ENCODE data around the gene LTBP1. TPM values are rescaled to one million over a fixed set of nuclear protein-coding genes. Genes with fewer than 3 reads are reported as not detected.

Gene LTBP1
- total RNA-seq, 2 donors from 2014 or later, result 2.2 to 33.8 TPM

DNA sequence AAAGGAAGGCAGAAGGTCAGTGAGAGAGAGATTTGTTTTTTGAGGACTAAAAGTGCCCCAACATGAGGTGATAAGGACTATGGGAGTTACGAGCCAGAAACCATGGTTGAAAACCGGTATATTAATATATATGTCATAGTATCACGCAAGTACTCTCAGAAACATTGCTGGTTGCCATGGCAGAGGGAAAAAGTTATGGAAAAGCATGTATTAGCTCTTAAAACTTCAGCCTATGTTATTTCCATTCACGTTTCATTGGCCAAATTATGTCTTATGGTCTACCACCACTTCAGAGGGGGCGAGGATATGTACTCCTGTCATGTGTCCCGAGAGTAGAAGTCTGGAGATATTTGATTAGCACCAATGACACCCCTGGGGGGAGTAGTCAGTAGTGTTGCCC, 125.9 kb downstream of the LTBP1 start:
- Mint-ChIP-seq H3K4me3 (no peak overlapping the region), H3K36me3 (ENCODE audit: low read depth) (no peaks in the 10 kb centered on the region), H3K4me1 (no peaks in the 10 kb centered on the region), H3K27ac (no peak overlapping the region), H3K27me3 (peaks cover 39% of the 10 kb centered on the region)
- DNase-seq, result no peak
- no peaks in the 10 kb centered on the region for H3K9me3 ChIP-seq (ENCODE audit: control insufficient read depth, low read length, poor library complexity, severe bottlenecking)
- no peak for ATAC-seq

DNA sequence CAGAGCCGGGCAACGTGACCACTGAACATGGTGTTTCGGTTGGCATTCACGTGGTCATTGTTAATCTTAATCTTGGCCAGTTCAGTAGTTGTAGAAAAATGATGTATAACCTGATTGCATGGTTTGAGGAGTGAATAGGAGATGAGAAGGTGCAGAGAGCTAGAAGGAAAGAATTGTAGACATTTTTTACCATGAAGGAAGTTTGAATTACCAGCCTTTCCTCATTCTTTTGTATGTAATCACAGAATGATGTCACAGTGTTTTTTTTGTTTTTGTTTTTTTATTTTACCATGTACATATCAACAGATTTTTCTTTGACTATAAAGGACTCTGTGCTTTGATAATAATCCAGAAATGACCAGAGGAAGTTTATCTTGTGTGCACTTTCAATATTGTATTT, 126.3 kb downstream of the LTBP1 start:
- DNase-seq, result no peak
- H3K9me3 ChIP-seq (ENCODE audit: control insufficient read depth, low read length, poor library complexity, severe bottlenecking), result no peaks in the 10 kb centered on the region
- ATAC-seq, result no peak
- peaks cover 43% of the 10 kb centered on the region for H3K27me3 Mint-ChIP-seq
- no peaks in the 10 kb centered on the region for H3K4me1 Mint-ChIP-seq
- H3K36me3 Mint-ChIP-seq (ENCODE audit: low read depth), result no peaks in the 10 kb centered on the region
- H3K27ac Mint-ChIP-seq, result no peak overlapping the region
- H3K4me3 Mint-ChIP-seq, result no peak overlapping the region

DNA sequence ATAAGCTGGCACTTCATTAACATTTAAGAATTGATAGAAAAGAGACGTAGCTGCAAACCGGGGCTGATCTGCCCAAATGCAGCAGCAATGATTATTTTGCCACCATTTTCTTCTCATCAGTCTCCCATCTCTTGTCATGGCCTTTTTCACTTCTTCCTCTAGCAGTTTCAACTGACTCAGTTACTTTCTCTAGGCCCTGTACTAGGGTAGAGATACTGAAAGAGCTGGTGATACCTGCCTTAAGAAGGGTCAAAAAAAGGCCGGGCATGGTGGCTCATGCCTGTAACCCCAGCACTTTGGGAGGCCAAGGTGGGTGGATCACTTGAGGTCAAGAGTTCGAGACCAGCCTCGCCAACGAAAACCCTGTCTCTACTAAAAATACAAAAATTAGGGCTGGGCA, 127.4 kb downstream of the LTBP1 start:
- Mint-ChIP-seq H3K4me1 (no peaks in the 10 kb centered on the region), H3K27ac (no peak overlapping the region), H3K27me3 (peaks cover 47% of the 10 kb centered on the region), H3K4me3 (no peak overlapping the region), H3K36me3 (ENCODE audit: low read depth) (no peaks in the 10 kb centered on the region)
- ATAC-seq (no peak), DNase-seq (no peak)
- no peaks in the 10 kb centered on the region for H3K9me3 ChIP-seq (ENCODE audit: control insufficient read depth, low read length, poor library complexity, severe bottlenecking)

DNA sequence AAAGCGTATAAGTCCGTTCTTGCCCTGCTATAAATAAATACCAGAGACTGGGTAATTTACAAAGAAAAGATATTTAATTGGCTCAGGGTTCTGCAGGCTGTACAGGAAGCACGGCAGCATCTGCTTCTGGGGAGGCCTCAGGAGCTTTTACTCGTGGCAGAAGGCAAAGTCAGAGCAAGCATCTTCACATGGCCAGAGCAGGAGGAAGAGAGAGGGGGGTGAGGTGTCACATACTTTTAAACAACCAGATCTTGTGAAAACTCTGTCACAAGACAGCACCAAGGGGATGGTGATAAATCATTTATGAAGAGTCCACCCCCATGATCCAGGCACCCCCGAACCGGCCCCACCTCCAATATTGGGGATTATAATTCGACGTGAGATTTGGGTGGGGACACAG, 130.6 kb downstream of the LTBP1 start:
- no peak overlapping the region for H3K4me3 Mint-ChIP-seq
- H3K36me3 Mint-ChIP-seq (ENCODE audit: low read depth), result no peaks in the 10 kb centered on the region
- ATAC-seq (no peak), DNase-seq (no peak)
- no peak overlapping the region for H3K27ac Mint-ChIP-seq
- peaks cover 41% of the 10 kb centered on the region for H3K27me3 Mint-ChIP-seq
- no peaks in the 10 kb centered on the region for H3K4me1 Mint-ChIP-seq
- no peaks in the 10 kb centered on the region for H3K9me3 ChIP-seq (ENCODE audit: control insufficient read depth, low read length, poor library complexity, severe bottlenecking)

DNA sequence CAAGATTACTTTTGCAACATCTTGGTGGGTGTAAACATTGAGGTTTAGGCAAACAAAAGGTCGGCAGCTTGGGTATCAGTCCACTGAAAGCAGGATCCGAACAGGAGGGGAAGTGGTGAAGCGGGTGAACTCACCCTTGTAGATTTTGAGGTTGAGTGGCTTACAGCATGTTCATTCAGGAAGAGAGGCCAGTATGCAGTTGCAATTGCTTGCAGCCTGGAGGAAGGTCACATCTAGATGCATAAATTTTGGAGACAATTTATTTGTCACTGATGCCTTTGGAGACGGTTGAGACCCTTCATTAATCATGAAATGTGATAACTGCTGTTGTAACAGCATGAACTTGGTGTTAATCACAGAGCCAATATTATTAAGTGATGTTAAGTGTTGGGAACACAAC, 131.1 kb downstream of the LTBP1 start:
- ATAC-seq (peak; percentile 32), DNase-seq (no peak)
- Mint-ChIP-seq H3K27me3 (peaks cover 39% of the 10 kb centered on the region), H3K36me3 (ENCODE audit: low read depth) (no peaks in the 10 kb centered on the region), H3K27ac (no peak overlapping the region), H3K4me1 (no peaks in the 10 kb centered on the region), H3K4me3 (no peak overlapping the region)
- no peaks in the 10 kb centered on the region for H3K9me3 ChIP-seq (ENCODE audit: control insufficient read depth, low read length, poor library complexity, severe bottlenecking)

DNA sequence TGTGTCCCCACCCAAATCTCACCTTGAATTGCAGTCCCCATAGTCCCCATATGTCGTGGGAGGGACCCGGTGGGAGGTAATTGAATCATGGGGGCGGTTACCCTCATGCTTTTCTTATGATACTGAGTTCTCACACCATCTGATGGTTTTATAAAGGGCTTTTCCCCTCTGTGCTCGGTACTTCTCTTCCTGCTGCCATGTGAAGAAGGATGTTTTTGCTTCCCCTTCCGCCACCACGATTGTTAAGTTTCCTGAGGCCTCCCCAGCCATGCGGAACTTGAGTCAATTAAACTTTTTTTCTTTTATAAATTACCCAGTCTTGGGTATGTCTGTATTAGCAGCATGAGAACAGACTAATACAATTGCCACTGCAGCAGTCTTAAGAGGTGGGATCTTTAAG, 134.9 kb downstream of the LTBP1 start:
- H3K27me3 Mint-ChIP-seq, result peaks cover 60% of the 10 kb centered on the region
- DNase-seq (no peak), ATAC-seq (no peak)
- no peaks in the 10 kb centered on the region for H3K36me3 Mint-ChIP-seq (ENCODE audit: low read depth)
- no peaks in the 10 kb centered on the region for H3K9me3 ChIP-seq (ENCODE audit: control insufficient read depth, low read length, poor library complexity, severe bottlenecking)
- no peak overlapping the region for H3K27ac Mint-ChIP-seq
- H3K4me1 Mint-ChIP-seq, result no peaks in the 10 kb centered on the region
- no peak overlapping the region for H3K4me3 Mint-ChIP-seq

GRCh38 chr2:33083699-33084387, 137.1 kb downstream of the LTBP1 start:
- no peaks in the 10 kb centered on the region for H3K9me3 ChIP-seq (ENCODE audit: control insufficient read depth, low read length, poor library complexity, severe bottlenecking)
- no peak for ATAC-seq

DNA sequence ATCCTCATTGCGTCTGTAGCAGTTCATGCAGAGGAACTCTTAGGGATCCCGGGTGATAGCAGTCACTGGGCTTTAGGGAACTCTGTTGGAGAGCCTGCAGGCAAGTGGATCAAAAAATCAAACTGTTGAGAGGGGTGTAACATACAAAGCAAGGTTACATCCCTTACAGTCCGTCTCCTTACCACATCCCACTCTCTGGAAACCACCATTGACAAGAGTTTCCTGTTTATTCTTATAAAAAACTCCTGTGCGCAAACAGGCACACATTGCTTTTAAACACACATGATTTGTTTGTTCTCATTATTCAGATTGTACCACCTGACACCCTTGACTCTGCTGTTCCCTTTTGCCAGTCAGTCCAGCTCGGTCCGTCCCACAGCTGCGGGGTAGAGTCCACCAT, 137.7 kb downstream of the LTBP1 start:
- no peaks in the 10 kb centered on the region for H3K36me3 Mint-ChIP-seq (ENCODE audit: low read depth)
- DNase-seq, result no peak
- H3K27ac Mint-ChIP-seq, result no peak overlapping the region
- H3K4me1 Mint-ChIP-seq, result no peaks in the 10 kb centered on the region
- H3K9me3 ChIP-seq (ENCODE audit: control insufficient read depth, low read length, poor library complexity, severe bottlenecking), result no peaks in the 10 kb centered on the region
- no peak overlapping the region for H3K4me3 Mint-ChIP-seq
- peaks cover 39% of the 10 kb centered on the region for H3K27me3 Mint-ChIP-seq
- ATAC-seq, result no peak

More at GRCh38 chr2:33083699-33084387, 137.1 kb downstream of the LTBP1 start:
- no peak overlapping the region for H3K4me3 Mint-ChIP-seq
- DNase-seq, result no peak
- H3K27me3 Mint-ChIP-seq, result peaks cover 45% of the 10 kb centered on the region
- no peak overlapping the region for H3K27ac Mint-ChIP-seq
- no peaks in the 10 kb centered on the region for H3K4me1 Mint-ChIP-seq
- H3K36me3 Mint-ChIP-seq (ENCODE audit: low read depth), result no peaks in the 10 kb centered on the region

GRCh38 chr2:33085646-33086045, 138.9 kb downstream of the LTBP1 start:
- no peaks in the 10 kb centered on the region for H3K9me3 ChIP-seq (ENCODE audit: control insufficient read depth, low read length, poor library complexity, severe bottlenecking)
- ATAC-seq (no peak), DNase-seq (no peak)
- H3K4me1 Mint-ChIP-seq, result no peaks in the 10 kb centered on the region
- H3K27me3 Mint-ChIP-seq, result peaks cover 32% of the 10 kb centered on the region
- H3K27ac Mint-ChIP-seq, result no peak overlapping the region
- no peaks in the 10 kb centered on the region for H3K36me3 Mint-ChIP-seq (ENCODE audit: low read depth)
- H3K4me3 Mint-ChIP-seq, result no peak overlapping the region

- Mint-ChIP-seq H3K27me3 (peaks cover 41% of the 10 kb centered on the region), H3K36me3 (ENCODE audit: low read depth) (no peaks in the 10 kb centered on the region), H3K4me1 (peaks cover 2% of the 10 kb centered on the region), H3K27ac (no peak overlapping the region), H3K4me3 (no peak overlapping the region)
- ATAC-seq, result no peak
- DNase-seq, result no peak
- no peaks in the 10 kb centered on the region for H3K9me3 ChIP-seq (ENCODE audit: control insufficient read depth, low read length, poor library complexity, severe bottlenecking)
Observed at GRCh38 chr2:33086400-33087015, 139.8 kb downstream of the LTBP1 start.

DNA sequence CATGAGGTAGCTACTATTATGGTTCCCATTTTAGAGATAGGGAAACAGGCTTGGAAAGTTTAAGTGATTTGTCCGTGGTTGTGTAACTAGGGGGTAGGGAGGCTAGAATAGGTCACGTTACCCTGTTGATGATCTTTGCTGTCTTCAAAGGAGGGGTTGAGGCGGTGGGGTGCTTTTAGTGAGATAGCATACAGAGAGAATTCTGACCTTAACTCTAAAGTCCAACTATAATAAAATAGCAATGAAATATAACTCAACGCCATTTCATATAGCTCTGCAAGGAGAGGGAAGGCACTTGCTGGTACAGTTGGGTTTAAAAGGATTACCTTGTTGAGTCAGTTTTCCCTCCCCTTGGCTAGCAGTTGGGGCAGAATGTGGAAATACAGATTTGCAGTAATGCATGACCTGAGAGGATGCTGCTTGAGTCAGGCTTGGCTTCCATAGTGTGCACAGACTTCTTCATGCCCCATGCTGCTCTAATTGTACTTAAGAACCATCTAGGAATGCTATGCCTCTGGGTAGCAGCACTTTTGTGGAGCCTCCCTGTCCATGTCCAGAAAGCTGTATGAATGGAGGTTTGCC, 143.9 kb downstream of the LTBP1 start:
- no peak overlapping the region for H3K4me3 Mint-ChIP-seq
- no peak for ATAC-seq
- no peaks in the 10 kb centered on the region for H3K9me3 ChIP-seq (ENCODE audit: control insufficient read depth, low read length, poor library complexity, severe bottlenecking)
- H3K27me3 Mint-ChIP-seq, result peaks cover 38% of the 10 kb centered on the region
- H3K36me3 Mint-ChIP-seq (ENCODE audit: low read depth), result no peaks in the 10 kb centered on the region
- no peak overlapping the region for H3K27ac Mint-ChIP-seq
- DNase-seq, result no peak
- peaks cover 2% of the 10 kb centered on the region for H3K4me1 Mint-ChIP-seq

GRCh38 chr2:33091541-33092123, 144.9 kb downstream of the LTBP1 start:
- H3K9me3 ChIP-seq (ENCODE audit: control insufficient read depth, low read length, poor library complexity, severe bottlenecking), result no peaks in the 10 kb centered on the region
- H3K36me3 Mint-ChIP-seq (ENCODE audit: low read depth), result no peaks in the 10 kb centered on the region
- no peak for ATAC-seq
- H3K4me3 Mint-ChIP-seq, result no peak overlapping the region
- H3K27me3 Mint-ChIP-seq, result peaks cover 36% of the 10 kb centered on the region
- no peak for DNase-seq
- H3K27ac Mint-ChIP-seq, result no peak overlapping the region
- peaks cover 2% of the 10 kb centered on the region for H3K4me1 Mint-ChIP-seq

DNA sequence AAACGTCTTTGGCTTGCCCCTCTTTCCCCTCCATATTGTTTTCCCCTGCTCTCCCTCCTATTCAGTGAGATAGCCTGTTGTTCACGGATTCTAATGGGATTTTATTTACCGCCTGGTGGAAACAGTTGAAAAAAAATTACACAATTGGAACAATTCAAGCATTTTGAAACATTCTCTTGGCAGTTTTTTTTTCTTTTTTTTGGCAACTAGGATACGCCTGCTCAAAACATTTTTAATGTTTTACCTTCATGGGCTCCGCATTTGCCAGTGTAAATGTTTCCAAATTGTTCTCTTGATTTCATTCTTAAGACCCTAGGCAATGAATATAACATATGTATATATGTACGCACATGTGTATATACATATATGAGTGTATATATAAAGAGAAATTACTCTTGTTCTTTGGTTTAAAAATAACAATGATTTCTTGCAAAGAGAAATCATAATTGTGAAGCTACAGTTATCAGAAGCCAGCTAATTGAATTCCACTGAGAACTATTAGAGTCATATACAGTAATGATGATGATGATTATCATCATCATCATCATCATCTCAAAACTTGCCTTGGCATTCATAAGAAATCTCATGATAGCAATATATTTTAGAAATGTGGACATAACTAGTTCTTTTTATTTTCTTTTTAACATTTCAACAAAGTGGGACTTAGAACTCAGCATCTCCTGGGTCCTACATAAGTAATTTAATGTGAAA, 146.7 kb downstream of the LTBP1 start:
- no peaks in the 10 kb centered on the region for H3K36me3 Mint-ChIP-seq (ENCODE audit: low read depth)
- peaks cover 39% of the 10 kb centered on the region for H3K27me3 Mint-ChIP-seq
- DNase-seq (no peak), ATAC-seq (no peak)
- H3K9me3 ChIP-seq (ENCODE audit: control insufficient read depth, low read length, poor library complexity, severe bottlenecking), result no peaks in the 10 kb centered on the region
- peaks cover 2% of the 10 kb centered on the region for H3K4me1 Mint-ChIP-seq
- no peak overlapping the region for H3K4me3 Mint-ChIP-seq
- H3K27ac Mint-ChIP-seq, result no peak overlapping the region
